SU-DHL-6 (cell line): Measurements from ENCODE around the gene UBAC2.

Experiments
- H2AFZ ChIP-seq: fragments of 200-600 bp; sonication (generic); 2 replicates; pipeline ENCODE4 v1.6.1; 2014; ENCODE audit warnings: low read depth, mild to moderate bottlenecking, moderate library complexity, mixed read lengths, antibody characterized with exemption, low read length; ENCODE audit not compliant: severe bottlenecking
- H3F3A ChIP-seq: fragments of 200-600 bp; shearing (Covaris generic); 2 replicates; pipeline ENCODE4 v1.6.0; 2016; ENCODE audit warnings: antibody characterized with exemption, mild to moderate bottlenecking; ENCODE audit not compliant: insufficient read depth
- H3K27ac ChIP-seq: fragments of 200-600 bp; sonication (generic); 2 replicates; pipeline ENCODE4 v1.5.1; 2016; ENCODE audit warnings: low read depth, mild to moderate bottlenecking, low read length, moderate library complexity, mixed read lengths
- H3K27me3 ChIP-seq: fragments of 200-600 bp; sonication (generic), shearing (Covaris generic); 2 replicates; pipeline ENCODE4 v1.6.0; 2014; ENCODE audit warnings: mild to moderate bottlenecking, low read length
- H3K36me3 ChIP-seq: fragments of 200-600 bp; sonication (generic); 2 replicates; pipeline ENCODE4 v1.6.1; 2014; ENCODE audit warnings: mild to moderate bottlenecking, low read length, mixed read lengths
- H3K4me2 ChIP-seq: fragments of 300-600, 200-600 bp; shearing (Covaris generic), sonication (generic); 2 replicates; pipeline ENCODE4 v1.6.0; 2014; ENCODE audit warnings: low read length, low read depth, mild to moderate bottlenecking; ENCODE audit not compliant: poor library complexity, severe bottlenecking
- H3K4me3 ChIP-seq: fragments of 200-600 bp; sonication (generic); 2 replicates; pipeline ENCODE4 v1.5.1; 2014; ENCODE audit warnings: antibody characterized with exemption, low read length, mild to moderate bottlenecking, mixed read lengths; ENCODE audit not compliant: insufficient read depth, poor library complexity, severe bottlenecking
- H3K79me2 ChIP-seq: fragments of 200-600 bp; sonication (generic); 2 replicates; pipeline ENCODE4 v1.6.1; 2014; ENCODE audit warnings: mild to moderate bottlenecking, low read length, moderate library complexity; ENCODE audit not compliant: insufficient read depth
- H3K9ac ChIP-seq: fragments of 200-600 bp; sonication (generic); 2 replicates; pipeline ENCODE4 v1.7.0; 2014; ENCODE audit warnings: mild to moderate bottlenecking, low read length
- H3K9me2 ChIP-seq: fragments of 200-600 bp; sonication (generic); replicated peaks from 2 replicates; pipeline ENCODE4 v1.6.1; 2014; ENCODE audit warnings: low read length; ENCODE audit not compliant: insufficient read depth
- H3K9me3 ChIP-seq: fragments of 200-600 bp; sonication (generic); 2 replicates; pipeline ENCODE4 v1.6.1; 2014; ENCODE audit warnings: low read length, mixed read lengths; ENCODE audit not compliant: insufficient read depth
- H4K20me1 ChIP-seq: fragments of 200-600 bp; sonication (generic); 2 replicates; pipeline ENCODE4 v1.6.1; 2014; ENCODE audit warnings: low read depth, mild to moderate bottlenecking, antibody characterized with exemption, low read length, moderate library complexity, mixed read lengths
- CTCF ChIP-seq: fragments of 200-600 bp; sonication (generic); IDR thresholded peaks from one replicate; pipeline ENCODE4 v1.5.1; 2017; ENCODE audit warnings: antibody characterized with exemption, mild to moderate bottlenecking, low read length, moderate library complexity; ENCODE audit not compliant: insufficient read depth, poor library complexity, severe bottlenecking
- EZH2phosphoT487 ChIP-seq: fragments of 200-600 bp; sonication (generic), shearing (Covaris generic); conservative IDR thresholded peaks from 2 replicates; pipeline ENCODE4 v1.6.1; 2018; ENCODE audit warnings: mild to moderate bottlenecking, antibody characterized with exemption, low read length, moderate library complexity, mixed read lengths

Gene UBAC2

GRCh38 chr13:99258210-99258860, 57.7 kb downstream of the UBAC2 start, which contains the start of gene GPR18:
Gene GPR18, minus strand, starts transcription at chr13:99258379. Its CDS starts 2,507 bp downstream, at chr13:99255872.
- Histone ChIP-seq H3K9ac (peak within 1 kb of the TSS; percentile 60), H3K27me3 (no peaks in the 10 kb centered on the region), H4K20me1 (peaks cover 7% of the 10 kb centered on the region; the same call in 1 of the 2 replicates), H3K36me3 (peaks cover 20% of the 10 kb centered on the region; the same call in 1 of the 2 replicates), H3K4me2 (peak within 1 kb of the TSS; percentile 99), H3K4me3 (peak within 1 kb of the TSS; percentile 72), H2AFZ (no peak within 1 kb of the TSS), H3K9me2 (no peaks in the 10 kb centered on the region), H3F3A (peaks cover 39% of the 10 kb centered on the region), H3K27ac (peak within 1 kb of the TSS; percentile 93), H3K79me2 (peaks cover 25% of the 10 kb centered on the region), H3K9me3 (no peaks in the 10 kb centered on the region)
- no peak for TF ChIP-seq EZH2phosphoT487
- no peak for TF ChIP-seq CTCF

GRCh38 chr13:99258946-99259345, 58.3 kb downstream of the UBAC2 start:
- peak overlapping the region; percentile 60 for H3K9ac ChIP-seq

GRCh38 chr13:99260216-99260615, 59.6 kb downstream of the UBAC2 start:
- Histone ChIP-seq H3K36me3 (peaks cover 15% of the 10 kb centered on the region; the same call in 1 of the 2 replicates), H2AFZ (no peak overlapping the region), H3F3A (peaks cover 46% of the 10 kb centered on the region), H3K9me3 (no peaks in the 10 kb centered on the region), H3K9ac (no peak overlapping the region), H4K20me1 (peaks cover 10% of the 10 kb centered on the region; the same call in 1 of the 2 replicates), H3K9me2 (no peaks in the 10 kb centered on the region), H3K27me3 (no peaks in the 10 kb centered on the region), H3K79me2 (peaks cover 14% of the 10 kb centered on the region), H3K4me3 (no peak overlapping the region), H3K27ac (peak overlapping the region; percentile 93; the same call in 1 of the 2 replicates), H3K4me2 (no peak overlapping the region)
- TF ChIP-seq CTCF (no peak), EZH2phosphoT487 (no peak)

More at GRCh38 chr13:99258946-99259345, 58.3 kb downstream of the UBAC2 start:
- Histone ChIP-seq H3K79me2 (peaks cover 23% of the 10 kb centered on the region), H3K4me3 (peak overlapping the region; percentile 72), H4K20me1 (peaks cover 7% of the 10 kb centered on the region; the same call in 1 of the 2 replicates), H3K27ac (peak overlapping the region; percentile 93), H3K27me3 (no peaks in the 10 kb centered on the region), H3K4me2 (peak overlapping the region; percentile 99), H3F3A (peaks cover 39% of the 10 kb centered on the region), H2AFZ (no peak overlapping the region), H3K9me2 (no peaks in the 10 kb centered on the region), H3K9me3 (no peaks in the 10 kb centered on the region), H3K36me3 (peaks cover 20% of the 10 kb centered on the region; the same call in 1 of the 2 replicates)
- TF ChIP-seq CTCF (no peak), EZH2phosphoT487 (no peak)
